HUDEP-2 (cell line): Measurements from ENCODE around the gene EIF1.
"Not testable (repeated sequence)": the region's sequence is repeated elsewhere in the genome, so short reads cannot be mapped to it uniquely, and the experiment has no call there.

Experiments
- DNase-seq, 76 experiments: peaks; one replicate each; lab custom pipeline; 2025; ENCODE audit not compliant: unreplicated experiment in 76 of 76; lab: John Stamatoyannopoulos, UW

EIF1 gene

GRCh38 chr17:41675157-41676057, 13.3 kb upstream of the EIF1 start:
- DNase-seq: not testable (repeated sequence)

- no peak for DNase-seq
Measured at GRCh38 chr17:41676058-41676419, 12.6 kb upstream of the EIF1 start.

- peak in 17 of 76 experiments; percentile 4 to 78 (median 45) for DNase-seq
Measured at GRCh38 chr17:41678411-41678906, 10.2 kb upstream of the EIF1 start.

- peak in 69 of 76 experiments; percentile 12 to 94 (median 65) for DNase-seq
Measured at GRCh38 chr17:41678907-41679739, 9.6 kb upstream of the EIF1 start.

- DNase-seq: no peak
Measured at GRCh38 chr17:41679740-41680425, 8.8 kb upstream of the EIF1 start.

- DNase-seq: no peak
Measured at GRCh38 chr17:41680426-41681040, 8.2 kb upstream of the EIF1 start.

GRCh38 chr17:41681776-41682175, 6.9 kb upstream of the EIF1 start:
- no peak for DNase-seq

GRCh38 chr17:41682631-41683030, 6.1 kb upstream of the EIF1 start:
- DNase-seq: no peak

GRCh38 chr17:41683441-41684007, 5.2 kb upstream of the EIF1 start:
- no peak for DNase-seq

- DNase-seq: no peak
Measured at GRCh38 chr17:41684035-41684434, 4.7 kb upstream of the EIF1 start.

- not testable (repeated sequence) for DNase-seq
Measured at GRCh38 chr17:41685753-41686152, 2.9 kb upstream of the EIF1 start.

GRCh38 chr17:41686281-41686680, 2.4 kb upstream of the EIF1 start:
- DNase-seq: no peak

GRCh38 chr17:41687828-41688640, 651 bp upstream of the EIF1 start:
- DNase-seq: peak in 66 of 76 experiments; percentile 12 to 85 (median 54)

GRCh38 chr17:41689497-41690299, 1.0 kb downstream of the EIF1 start:
- DNase-seq: peak in 53 of 76 experiments; percentile 10 to 70 (median 44)

GRCh38 chr17:41690497-41690896, 1.8 kb downstream of the EIF1 start:
- DNase-seq: no peak

- no peak for DNase-seq
Measured at GRCh38 chr17:41691031-41691777, 2.5 kb downstream of the EIF1 start.

- peak in 3 of 76 experiments; percentile 5 to 13 (median 13) for DNase-seq
Measured at GRCh38 chr17:41692722-41693521, 4.2 kb downstream of the EIF1 start.
